GM20000 (cell line): ENCODE results near the gene DDX6.

Experiments
- DNase-seq: peaks from one replicate; pipeline ENCODE4 v3.0.0; 2012; ENCODE audit warnings: low spot score
- TF ChIP-seq, protein P1 (sequence below): IDR thresholded peaks from 2 replicates; pipeline ENCODE4 v1.5.1; 2012; ENCODE audit warnings: mild to moderate bottlenecking, control low read depth; ENCODE audit errors: extremely low read depth, missing control alignments

DDX6 gene

DNA sequence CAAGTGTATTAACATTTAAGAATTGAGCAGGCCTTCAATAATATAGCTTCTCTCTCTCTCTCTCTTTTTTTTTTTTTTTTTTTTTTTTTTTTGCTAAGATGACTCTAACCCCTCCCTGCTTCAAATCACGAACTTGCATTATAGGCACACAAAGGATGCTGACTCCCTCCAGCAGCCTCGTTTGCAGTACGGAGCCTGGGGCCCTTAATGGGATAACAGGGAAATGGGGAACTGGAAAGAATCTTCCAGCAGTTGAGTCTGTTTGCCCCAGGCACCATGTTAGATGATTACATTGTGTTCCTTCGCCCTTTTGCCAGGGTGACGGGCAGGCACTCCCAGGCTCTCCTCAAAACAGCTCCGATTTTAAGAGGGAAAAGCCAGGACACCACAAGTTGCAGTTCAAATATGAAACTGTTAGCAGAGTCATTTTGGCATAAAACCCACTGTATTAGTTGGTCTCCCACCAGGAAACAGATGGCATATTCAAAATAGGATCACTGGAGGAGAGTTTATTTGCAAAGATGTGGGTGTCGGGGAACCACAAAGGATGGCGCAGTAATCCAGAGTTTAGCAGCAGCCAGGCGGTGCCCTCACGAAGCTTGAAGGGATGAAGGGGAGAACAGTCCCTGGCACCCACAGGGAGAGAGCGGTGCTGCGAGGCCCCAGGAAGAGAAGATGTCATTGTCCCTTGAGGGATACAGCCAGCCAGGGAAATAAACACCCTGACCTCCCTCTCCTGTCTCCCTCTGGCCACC lies 85.0 kb downstream of the DDX6 start:
- TF ChIP-seq, protein P1, sequence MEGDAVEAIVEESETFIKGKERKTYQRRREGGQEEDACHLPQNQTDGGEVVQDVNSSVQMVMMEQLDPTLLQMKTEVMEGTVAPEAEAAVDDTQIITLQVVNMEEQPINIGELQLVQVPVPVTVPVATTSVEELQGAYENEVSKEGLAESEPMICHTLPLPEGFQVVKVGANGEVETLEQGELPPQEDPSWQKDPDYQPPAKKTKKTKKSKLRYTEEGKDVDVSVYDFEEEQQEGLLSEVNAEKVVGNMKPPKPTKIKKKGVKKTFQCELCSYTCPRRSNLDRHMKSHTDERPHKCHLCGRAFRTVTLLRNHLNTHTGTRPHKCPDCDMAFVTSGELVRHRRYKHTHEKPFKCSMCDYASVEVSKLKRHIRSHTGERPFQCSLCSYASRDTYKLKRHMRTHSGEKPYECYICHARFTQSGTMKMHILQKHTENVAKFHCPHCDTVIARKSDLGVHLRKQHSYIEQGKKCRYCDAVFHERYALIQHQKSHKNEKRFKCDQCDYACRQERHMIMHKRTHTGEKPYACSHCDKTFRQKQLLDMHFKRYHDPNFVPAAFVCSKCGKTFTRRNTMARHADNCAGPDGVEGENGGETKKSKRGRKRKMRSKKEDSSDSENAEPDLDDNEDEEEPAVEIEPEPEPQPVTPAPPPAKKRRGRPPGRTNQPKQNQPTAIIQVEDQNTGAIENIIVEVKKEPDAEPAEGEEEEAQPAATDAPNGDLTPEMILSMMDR: no peak
- no peak for DNase-seq

- no peak for DNase-seq
- TF ChIP-seq, protein P1: no peak
Observed at GRCh38 chr11:118705111-118705741, 85.7 kb downstream of the DDX6 start.

- TF ChIP-seq, protein P1: no peak
- DNase-seq: no peak
Observed at GRCh38 chr11:118703563-118704106, 87.3 kb downstream of the DDX6 start.

DNA sequence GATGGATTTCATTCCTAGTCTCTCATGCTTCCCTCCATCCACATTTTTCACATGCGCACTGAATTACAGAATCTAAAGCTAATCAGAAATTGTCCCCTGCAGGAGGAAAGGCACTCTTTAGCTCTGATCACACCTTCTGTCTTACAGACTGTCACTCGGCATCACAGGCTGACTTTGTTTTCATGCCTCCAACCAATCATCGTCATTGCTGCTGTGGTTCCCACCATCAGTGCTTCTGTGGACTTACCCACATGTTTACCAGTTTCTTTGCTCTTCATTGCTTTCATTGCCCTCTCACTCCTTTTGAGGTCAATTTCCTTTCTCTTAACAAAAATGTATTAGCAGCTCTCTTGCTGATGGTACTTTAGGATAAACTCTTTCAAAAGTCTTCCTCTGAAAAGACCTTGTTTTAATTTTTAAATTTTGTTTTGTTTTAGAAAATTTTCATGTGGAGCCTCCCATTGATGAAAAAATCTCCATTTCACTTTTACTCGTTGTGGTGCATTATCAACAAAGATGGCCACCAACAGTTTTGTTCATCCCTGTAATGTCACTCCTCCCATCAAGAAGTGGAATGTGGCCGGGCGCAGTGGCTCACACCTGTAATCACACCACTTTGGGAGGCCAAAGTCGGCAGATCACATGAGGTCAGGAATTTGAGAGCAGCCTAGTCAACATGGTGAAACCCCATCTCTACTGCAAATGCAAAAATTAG lies 91.3 kb downstream of the DDX6 start:
- DNase-seq: no peak
- TF ChIP-seq, protein P1: no peak
